Measurements from ENCODE around the gene CAPN7.
A peak's percentile ranks its signal among the peaks of the same experiment; 100 is the strongest.

The CAPN7 gene

DNA sequence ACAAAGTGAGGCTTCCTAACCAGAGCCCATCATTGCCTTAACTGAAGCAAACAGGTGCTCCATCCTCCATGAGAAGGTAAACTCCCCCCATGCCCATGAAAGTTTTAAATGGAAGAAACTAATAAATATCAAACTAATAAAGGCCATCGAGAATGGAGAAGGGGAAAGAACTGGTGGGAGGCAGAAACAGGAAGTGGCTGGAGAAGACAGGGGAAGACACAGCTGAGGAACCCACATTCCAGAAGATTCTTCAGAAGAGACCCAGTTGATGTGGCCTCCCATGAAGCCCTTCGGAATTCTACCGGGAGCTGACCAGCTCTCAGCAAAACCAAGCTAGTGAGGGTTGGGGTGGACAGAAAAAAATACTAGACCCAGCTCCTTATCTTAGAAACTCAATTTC, 84.7 kb downstream of the CAPN7 start:
- in situ Hi-C loops (cut with MboI; ENCODE audit: low pct_unique_long_range_greater_than_20kb, low sequenced_read_pairs, unreplicated experiment), result no loop called here
- DNase-seq (ENCODE audit: low spot score), result no peak

DNA sequence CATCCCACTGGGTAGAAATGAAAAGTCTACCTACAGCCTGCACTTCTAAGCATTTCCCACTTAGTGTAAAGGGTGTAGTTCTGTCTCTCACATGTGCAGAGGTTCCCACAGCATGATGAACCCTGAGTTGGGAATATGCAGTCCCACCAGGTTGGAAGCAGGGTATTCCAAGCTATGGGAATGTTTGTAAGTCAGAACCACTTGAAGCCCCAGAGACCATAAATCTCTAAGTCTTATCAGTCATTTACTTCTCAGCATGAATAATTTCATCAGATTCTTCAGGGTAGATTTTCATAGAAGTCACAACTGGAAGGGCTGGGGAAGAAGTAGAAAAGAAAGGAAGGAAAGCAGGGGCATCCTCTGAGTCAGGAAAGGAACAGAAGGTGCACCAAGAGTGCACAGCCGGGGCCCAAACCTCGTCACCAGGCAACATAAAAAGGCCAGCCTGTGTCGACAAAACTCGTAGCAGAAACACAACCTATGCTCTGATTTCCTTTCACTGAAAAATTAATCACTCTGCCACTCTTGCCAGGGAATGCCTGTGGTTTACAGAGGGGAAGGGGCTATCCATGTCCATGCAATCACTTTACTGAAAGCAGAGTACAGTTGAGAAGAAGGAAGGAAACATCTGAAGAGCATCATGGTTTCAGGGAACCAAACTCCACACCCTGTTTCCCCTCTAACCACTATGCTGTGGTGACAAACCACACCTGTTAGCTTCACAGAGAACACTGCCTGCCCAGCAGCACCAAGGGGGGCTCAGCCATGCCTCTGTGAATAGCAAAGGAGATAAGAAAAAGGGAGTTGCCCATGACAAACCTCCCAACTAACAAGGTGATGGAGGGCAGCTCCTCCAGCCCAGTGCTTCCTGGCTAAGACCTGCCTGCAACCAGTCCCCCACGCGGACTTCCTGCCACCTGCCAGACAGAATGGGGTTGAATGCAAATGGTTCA, 85.8 kb downstream of the CAPN7 start:
- TF ChIP-seq, protein P1, sequence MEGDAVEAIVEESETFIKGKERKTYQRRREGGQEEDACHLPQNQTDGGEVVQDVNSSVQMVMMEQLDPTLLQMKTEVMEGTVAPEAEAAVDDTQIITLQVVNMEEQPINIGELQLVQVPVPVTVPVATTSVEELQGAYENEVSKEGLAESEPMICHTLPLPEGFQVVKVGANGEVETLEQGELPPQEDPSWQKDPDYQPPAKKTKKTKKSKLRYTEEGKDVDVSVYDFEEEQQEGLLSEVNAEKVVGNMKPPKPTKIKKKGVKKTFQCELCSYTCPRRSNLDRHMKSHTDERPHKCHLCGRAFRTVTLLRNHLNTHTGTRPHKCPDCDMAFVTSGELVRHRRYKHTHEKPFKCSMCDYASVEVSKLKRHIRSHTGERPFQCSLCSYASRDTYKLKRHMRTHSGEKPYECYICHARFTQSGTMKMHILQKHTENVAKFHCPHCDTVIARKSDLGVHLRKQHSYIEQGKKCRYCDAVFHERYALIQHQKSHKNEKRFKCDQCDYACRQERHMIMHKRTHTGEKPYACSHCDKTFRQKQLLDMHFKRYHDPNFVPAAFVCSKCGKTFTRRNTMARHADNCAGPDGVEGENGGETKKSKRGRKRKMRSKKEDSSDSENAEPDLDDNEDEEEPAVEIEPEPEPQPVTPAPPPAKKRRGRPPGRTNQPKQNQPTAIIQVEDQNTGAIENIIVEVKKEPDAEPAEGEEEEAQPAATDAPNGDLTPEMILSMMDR (IDR thresholded peaks at IDR 0.05; ENCODE audit: extremely low read depth, insufficient read depth, missing control alignments), result no peak
- in situ Hi-C loops (cut with MboI; ENCODE audit: low pct_unique_long_range_greater_than_20kb, low sequenced_read_pairs, unreplicated experiment), result no loop called here
- peak; percentile 60 for DNase-seq (ENCODE audit: low spot score)

More for the DNA sequence above, 84.7 kb downstream of the CAPN7 start:
- TF ChIP-seq, protein P1 (IDR thresholded peaks at IDR 0.05; ENCODE audit: extremely low read depth, insufficient read depth, missing control alignments), result no peak

DNA sequence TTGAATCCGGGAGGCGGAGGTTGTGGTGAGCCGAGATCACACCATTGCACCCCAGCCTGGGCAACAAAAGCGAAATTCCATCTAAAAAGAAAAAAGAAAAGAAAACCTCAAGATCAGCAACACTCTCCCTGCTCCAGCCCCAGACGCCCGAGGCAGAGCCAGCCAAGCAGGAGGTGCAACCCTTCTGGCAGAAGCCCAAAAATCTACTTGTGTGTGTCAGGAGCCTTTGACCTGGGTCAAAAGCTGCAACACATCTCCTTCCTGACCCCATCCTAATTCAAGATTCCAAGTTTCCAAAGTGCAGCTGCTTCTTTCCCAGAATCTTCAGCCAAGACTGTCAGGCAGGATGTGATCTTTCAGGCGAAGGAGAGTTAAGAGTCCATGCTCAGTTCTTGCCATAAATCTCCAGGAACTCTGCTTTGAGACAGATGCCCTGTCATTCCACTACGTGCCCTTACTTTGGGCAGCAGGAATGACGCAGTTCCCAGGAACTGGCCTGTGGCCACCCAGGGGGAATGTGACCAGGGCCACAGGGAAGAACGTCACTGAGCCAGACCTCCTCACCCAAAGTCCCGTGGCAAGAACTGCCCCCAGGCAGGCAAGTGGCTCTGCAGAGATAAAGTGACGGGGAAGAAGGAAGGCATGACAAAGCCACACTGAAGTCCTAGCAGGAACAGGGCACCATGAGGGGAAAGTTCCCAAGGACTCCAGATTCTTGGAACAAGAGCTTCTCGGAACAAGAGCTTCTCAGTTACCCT, 86.9 kb downstream of the CAPN7 start:
- DNase-seq (ENCODE audit: low spot score), result no peak
- in situ Hi-C loops (cut with MboI; ENCODE audit: low pct_unique_long_range_greater_than_20kb, low sequenced_read_pairs, unreplicated experiment), result no loop called here
- TF ChIP-seq, protein P1 (IDR thresholded peaks at IDR 0.05; ENCODE audit: extremely low read depth, insufficient read depth, missing control alignments), result no peak

DNA sequence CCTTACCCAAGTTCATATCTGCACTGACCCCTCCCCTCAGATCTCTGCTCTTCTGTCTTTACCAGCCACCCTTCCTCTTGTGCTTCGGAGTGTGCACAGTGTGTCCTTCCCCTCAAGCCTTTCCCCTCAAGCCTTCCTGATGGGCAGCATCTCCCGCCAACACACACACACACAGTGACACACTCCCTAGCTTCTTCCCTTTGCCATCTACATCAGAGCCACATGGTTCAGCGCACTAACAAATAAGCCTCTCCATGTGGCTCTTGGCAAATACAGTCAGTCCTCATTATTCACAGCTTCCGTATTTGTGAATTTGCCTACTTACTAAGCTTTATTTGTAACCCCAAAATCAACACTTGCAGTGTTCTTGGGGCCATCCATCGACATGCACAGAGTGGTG, 88.9 kb downstream of the CAPN7 start:
- in situ Hi-C loops (cut with MboI; ENCODE audit: low pct_unique_long_range_greater_than_20kb, low sequenced_read_pairs, unreplicated experiment), result no loop called here
- TF ChIP-seq, protein P1 (IDR thresholded peaks at IDR 0.05; ENCODE audit: extremely low read depth, insufficient read depth, missing control alignments), result no peak
- no peak for DNase-seq (ENCODE audit: low spot score)

DNA sequence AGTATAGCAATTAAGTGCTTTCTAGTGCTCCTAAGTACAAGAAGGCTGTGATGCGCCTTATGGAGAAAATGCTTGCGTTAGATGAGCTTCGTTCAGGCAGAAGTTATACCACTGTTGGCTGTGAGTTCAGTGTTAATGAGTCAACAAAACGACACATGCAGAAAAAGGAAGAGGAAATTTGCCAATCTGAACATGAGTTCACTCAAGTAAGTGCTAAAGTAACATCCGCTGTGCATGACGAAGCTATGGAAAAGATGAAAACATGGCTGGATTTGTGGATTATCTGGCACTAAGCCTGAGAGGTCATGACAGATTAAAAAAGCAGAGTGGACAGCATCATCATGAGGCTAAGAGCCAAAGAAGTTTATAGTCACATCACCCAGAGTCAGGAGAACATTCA, 89.5 kb downstream of the CAPN7 start:
- TF ChIP-seq, protein P1 (IDR thresholded peaks at IDR 0.05; ENCODE audit: extremely low read depth, insufficient read depth, missing control alignments), result no peak
- in situ Hi-C loops (cut with MboI; ENCODE audit: low pct_unique_long_range_greater_than_20kb, low sequenced_read_pairs, unreplicated experiment), result no loop called here
- DNase-seq (ENCODE audit: low spot score), result no peak

GRCh38 chr3:15297608-15298350, 91.7 kb downstream of the CAPN7 start:
- in situ Hi-C loops (cut with MboI; ENCODE audit: low pct_unique_long_range_greater_than_20kb, low sequenced_read_pairs, unreplicated experiment), result no loop called here
- TF ChIP-seq, protein P1 (IDR thresholded peaks at IDR 0.05; ENCODE audit: extremely low read depth, insufficient read depth, missing control alignments), result no peak
- no peak for DNase-seq (ENCODE audit: low spot score)

Data from GM13977 (cell line).